K562 (cell line): ENCODE measurements around the gene SERTAD3. TPM values are rescaled to one million over a fixed set of nuclear protein-coding genes. Genes with fewer than 3 reads are reported as not detected.

Experiments used
- ELF2 ChIP-seq: fragments of 250-450 bp; sonication (Bioruptor Pico); IDR thresholded peaks from 2 replicates; pipeline ENCODE4 v1.5.0; 2021; ENCODE audit warnings: mild to moderate bottlenecking
- EP400 ChIP-seq: fragments of 450-650 bp; IDR thresholded peaks from 2 replicates; pipeline ENCODE4 v1.6.1; 2017; ENCODE audit warnings: antibody characterized with exemption, mild to moderate bottlenecking, moderate library complexity
- FOXA3 ChIP-seq, 2 experiments: fragments of 450-650 bp in 1 of 2; sonication (generic) in 1 of 2; formaldehyde crosslinking; IDR thresholded peaks in 1 of 2; conservative IDR thresholded peaks in 1 of 2; 2 replicates each; pipeline versions ENCODE4 v1.4.0 to v1.8.0; 2020 to 2022; ENCODE audit warnings: mild to moderate bottlenecking in 2 of 2, missing genetic modification reagents in 1 of 2
- HMGN3 ChIP-seq: IDR thresholded peaks from 2 replicates; pipeline ENCODE4 v1.6.1; 2011; ENCODE audit warnings: borderline replicate concordance, low read depth, mild to moderate bottlenecking, mixed read lengths, low read length; ENCODE audit not compliant: insufficient read length; ENCODE audit errors: extremely low read depth
- MECOM ChIP-seq: fragments of 250-450 bp; sonication (Bioruptor Pico); IDR thresholded peaks from 2 replicates; pipeline ENCODE4 v1.8.0; 2022; ENCODE audit warnings: inconsistent platforms
- MTA1 ChIP-seq: fragments of 450-650 bp; IDR thresholded peaks from 2 replicates; pipeline ENCODE4 v1.6.1; 2017; ENCODE audit warnings: borderline replicate concordance
- PHF8 ChIP-seq: fragments of 200-600 bp; sonication (generic); IDR thresholded peaks from 2 replicates; pipeline ENCODE4 v1.6.1; 2012; ENCODE audit warnings: mixed run types, mild to moderate bottlenecking, inconsistent platforms, low read length, moderate library complexity, borderline replicate concordance
- POLR2AphosphoS5 ChIP-seq: IDR thresholded peaks from 2 replicates; pipeline ENCODE4 v1.6.1; 2011; ENCODE audit warnings: mild to moderate bottlenecking, low read depth, low read length, moderate library complexity; ENCODE audit not compliant: control insufficient read depth, insufficient read depth
- SAFB ChIP-seq: fragments of 200-400 bp; formaldehyde crosslinking; IDR thresholded peaks from 2 replicates; pipeline ENCODE4 v1.6.1; 2017; ENCODE audit warnings: low read depth, low read length, borderline replicate concordance
- SMAD3 ChIP-seq: fragments of 450-650 bp; formaldehyde crosslinking; conservative IDR thresholded peaks from 2 replicates; pipeline ENCODE4 v1.4.0; 2020; ENCODE audit warnings: mild to moderate bottlenecking
- U2AF2 ChIP-seq: fragments of 200-400 bp; formaldehyde crosslinking; optimal IDR thresholded peaks from 2 replicates; pipeline ENCODE3; 2017; ENCODE audit warnings: low read depth, mild to moderate bottlenecking, low read length
- ZNF699 ChIP-seq: fragments of 250-450 bp; sonication (Bioruptor Pico); IDR thresholded peaks from 2 replicates; pipeline ENCODE4 v1.8.0; 2021; ENCODE audit warnings: mild to moderate bottlenecking, moderate library complexity; ENCODE audit not compliant: insufficient replicate concordance
- polyA plus RNA-seq, 8 experiments: library from polyadenylated mRNA; depleted of rRNA in 4 of 8; stranded (reverse) in 5 of 8; unstranded in 3 of 8; fragments of >200 nt; fragmentation: Nextera tagmentation in 2 of 8; fragmentation: Illumina TruSeq in 1 of 8; extraction: Ambion mirVana in 2 of 8; extraction: Trizol in 1 of 8; gene quantifications; 2 replicates each; pipeline versions ENCODE4 v1.2.1 to v1.2.3, GENCODE V29; 2011 to 2014; ENCODE audit warnings: inconsistent platforms in 1 of 8, missing spikeins in 1 of 8
- total RNA-seq, 7 experiments: library from RNA; depleted of rRNA in 6 of 7; stranded (reverse); fragments of >200 nt in 6 of 7; fragmentation: Illumina TruSeq in 2 of 7; extraction: Trizol in 2 of 7; gene quantifications; 2 replicates each; pipeline versions ENCODE4 v1.2.1 to v1.2.3, GENCODE V29; 2011 to 2021; ENCODE audit warnings: low replicate concordance in 1 of 7
- TF ChIP-seq, protein P1 (sequence below): sonication (generic); formaldehyde crosslinking; IDR thresholded peaks from 2 replicates; pipeline ENCODE4 v1.8.0; 2022; ENCODE audit warnings: mild to moderate bottlenecking, missing genetic modification reagents
- TF ChIP-seq, protein P2 (sequence below): sonication (generic); formaldehyde crosslinking; IDR thresholded peaks from 2 replicates; pipeline ENCODE4 v1.8.1; 2023; ENCODE audit warnings: missing genetic modification reagents, mild to moderate bottlenecking, borderline replicate concordance
- TF ChIP-seq, protein P3 (sequence below): fragments of 450-650 bp; IDR thresholded peaks from 2 replicates; pipeline ENCODE4 v1.6.1; 2016; ENCODE audit warnings: antibody characterized with exemption
- TF ChIP-seq, protein P4 (sequence below): fragments of 450-650 bp; IDR thresholded peaks from 2 replicates; pipeline ENCODE4 v1.6.1; 2016

Gene SERTAD3
- total and polyA plus RNA-seq, 9 of the 15 experiments (the other 6 are each of a cell fraction or from before 2014, with no cell fraction given) = 5.4 to 28.9 (median 17.5) TPM

DNA sequence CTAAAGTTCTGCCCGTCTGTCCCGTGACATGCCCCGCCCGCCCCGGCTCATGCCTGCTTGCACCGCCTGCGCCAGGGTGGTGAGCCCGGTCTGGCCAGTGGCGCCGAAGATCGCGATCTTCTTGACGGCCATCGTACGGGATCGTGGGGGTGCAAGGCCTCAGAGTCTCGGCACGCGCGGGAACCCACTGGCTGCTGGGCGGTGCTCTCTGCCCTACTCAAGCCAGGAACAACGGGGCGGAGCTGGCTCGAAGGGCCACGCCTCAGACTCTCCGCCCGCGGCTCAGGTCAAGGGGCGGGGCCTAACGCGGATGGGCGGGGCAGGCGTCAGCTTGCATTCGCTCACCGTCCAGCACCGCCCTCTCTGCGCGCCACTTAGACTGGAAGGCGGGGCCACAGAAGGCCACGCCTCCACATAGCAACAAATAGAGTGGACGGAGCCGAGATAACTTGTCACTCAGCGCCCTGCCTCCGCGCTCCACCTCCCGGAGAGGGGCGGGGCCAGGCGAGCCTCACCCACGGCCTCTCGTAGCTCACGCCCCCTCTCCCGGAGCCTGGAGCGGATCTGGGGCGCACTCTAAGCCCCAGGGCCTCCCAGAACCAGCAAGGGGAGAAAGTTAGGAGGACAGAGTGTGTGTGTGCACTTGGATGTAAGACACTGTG lies 21.6 kb upstream of the SERTAD3 start, which contains the start of gene BLVRB (continued):
- TF ChIP-seq, protein P1, sequence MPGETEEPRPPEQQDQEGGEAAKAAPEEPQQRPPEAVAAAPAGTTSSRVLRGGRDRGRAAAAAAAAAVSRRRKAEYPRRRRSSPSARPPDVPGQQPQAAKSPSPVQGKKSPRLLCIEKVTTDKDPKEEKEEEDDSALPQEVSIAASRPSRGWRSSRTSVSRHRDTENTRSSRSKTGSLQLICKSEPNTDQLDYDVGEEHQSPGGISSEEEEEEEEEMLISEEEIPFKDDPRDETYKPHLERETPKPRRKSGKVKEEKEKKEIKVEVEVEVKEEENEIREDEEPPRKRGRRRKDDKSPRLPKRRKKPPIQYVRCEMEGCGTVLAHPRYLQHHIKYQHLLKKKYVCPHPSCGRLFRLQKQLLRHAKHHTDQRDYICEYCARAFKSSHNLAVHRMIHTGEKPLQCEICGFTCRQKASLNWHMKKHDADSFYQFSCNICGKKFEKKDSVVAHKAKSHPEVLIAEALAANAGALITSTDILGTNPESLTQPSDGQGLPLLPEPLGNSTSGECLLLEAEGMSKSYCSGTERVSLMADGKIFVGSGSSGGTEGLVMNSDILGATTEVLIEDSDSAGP (CRISPR knock-in tag) = no peak
- TF ChIP-seq SMAD3 (CRISPR knock-in tag) (0 out of 2 replicates have a peak, but pooled peaks have one; percentile 30), ELF2 (CRISPR knock-in tag) (peak; percentile 25; the same call in 1 of the 2 replicates), SAFB (peak; percentile 93), EP400 (peak; percentile 47; the same call in 1 of the 2 replicates), MECOM (CRISPR knock-in tag) (no peak), PHF8 (peak; percentile 69; the same call in 1 of the 2 replicates), U2AF2 (no peak), FOXA3 (CRISPR knock-in tag; conservative IDR thresholded peaks at IDR 0.05 in 1 of 2, IDR thresholded peaks at IDR 0.05 in 1 of 2) (no peak), POLR2AphosphoS5 (peak; percentile 77), ZNF699 (no peak), MTA1 (peak; percentile 22; the same call in 1 of the 2 replicates), HMGN3 (peak; percentile 81)
- TF ChIP-seq, protein P2, sequence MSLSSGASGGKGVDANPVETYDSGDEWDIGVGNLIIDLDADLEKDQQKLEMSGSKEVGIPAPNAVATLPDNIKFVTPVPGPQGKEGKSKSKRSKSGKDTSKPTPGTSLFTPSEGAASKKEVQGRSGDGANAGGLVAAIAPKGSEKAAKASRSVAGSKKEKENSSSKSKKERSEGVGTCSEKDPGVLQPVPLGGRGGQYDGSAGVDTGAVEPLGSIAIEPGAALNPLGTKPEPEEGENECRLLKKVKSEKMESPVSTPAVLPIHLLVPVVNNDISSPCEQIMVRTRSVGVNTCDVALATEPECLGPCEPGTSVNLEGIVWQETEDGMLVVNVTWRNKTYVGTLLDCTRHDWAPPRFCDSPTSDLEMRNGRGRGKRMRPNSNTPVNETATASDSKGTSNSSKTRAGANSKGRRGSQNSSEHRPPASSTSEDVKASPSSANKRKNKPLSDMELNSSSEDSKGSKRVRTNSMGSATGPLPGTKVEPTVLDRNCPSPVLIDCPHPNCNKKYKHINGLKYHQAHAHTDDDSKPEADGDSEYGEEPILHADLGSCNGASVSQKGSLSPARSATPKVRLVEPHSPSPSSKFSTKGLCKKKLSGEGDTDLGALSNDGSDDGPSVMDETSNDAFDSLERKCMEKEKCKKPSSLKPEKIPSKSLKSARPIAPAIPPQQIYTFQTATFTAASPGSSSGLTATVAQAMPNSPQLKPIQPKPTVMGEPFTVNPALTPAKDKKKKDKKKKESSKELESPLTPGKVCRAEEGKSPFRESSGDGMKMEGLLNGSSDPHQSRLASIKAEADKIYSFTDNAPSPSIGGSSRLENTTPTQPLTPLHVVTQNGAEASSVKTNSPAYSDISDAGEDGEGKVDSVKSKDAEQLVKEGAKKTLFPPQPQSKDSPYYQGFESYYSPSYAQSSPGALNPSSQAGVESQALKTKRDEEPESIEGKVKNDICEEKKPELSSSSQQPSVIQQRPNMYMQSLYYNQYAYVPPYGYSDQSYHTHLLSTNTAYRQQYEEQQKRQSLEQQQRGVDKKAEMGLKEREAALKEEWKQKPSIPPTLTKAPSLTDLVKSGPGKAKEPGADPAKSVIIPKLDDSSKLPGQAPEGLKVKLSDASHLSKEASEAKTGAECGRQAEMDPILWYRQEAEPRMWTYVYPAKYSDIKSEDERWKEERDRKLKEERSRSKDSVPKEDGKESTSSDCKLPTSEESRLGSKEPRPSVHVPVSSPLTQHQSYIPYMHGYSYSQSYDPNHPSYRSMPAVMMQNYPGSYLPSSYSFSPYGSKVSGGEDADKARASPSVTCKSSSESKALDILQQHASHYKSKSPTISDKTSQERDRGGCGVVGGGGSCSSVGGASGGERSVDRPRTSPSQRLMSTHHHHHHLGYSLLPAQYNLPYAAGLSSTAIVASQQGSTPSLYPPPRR (CRISPR knock-in tag) = no peak
- TF ChIP-seq, protein P3, sequence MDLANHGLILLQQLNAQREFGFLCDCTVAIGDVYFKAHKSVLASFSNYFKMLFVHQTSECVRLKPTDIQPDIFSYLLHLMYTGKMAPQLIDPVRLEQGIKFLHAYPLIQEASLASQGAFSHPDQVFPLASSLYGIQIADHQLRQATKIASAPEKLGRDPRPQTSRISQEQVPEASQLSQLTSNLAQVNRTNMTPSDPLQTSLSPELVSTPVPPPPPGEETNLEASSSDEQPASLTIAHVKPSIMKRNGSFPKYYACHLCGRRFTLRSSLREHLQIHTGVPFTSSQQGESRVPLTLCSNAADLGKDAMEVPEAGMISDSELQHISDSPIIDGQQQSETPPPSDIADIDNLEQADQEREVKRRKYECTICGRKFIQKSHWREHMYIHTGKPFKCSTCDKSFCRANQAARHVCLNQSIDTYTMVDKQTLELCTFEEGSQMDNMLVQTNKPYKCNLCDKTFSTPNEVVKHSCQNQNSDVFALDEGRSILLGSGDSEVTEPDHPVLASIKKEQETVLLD = peak; percentile 75; the same call in 1 of the 2 replicates
- TF ChIP-seq, protein P4, sequence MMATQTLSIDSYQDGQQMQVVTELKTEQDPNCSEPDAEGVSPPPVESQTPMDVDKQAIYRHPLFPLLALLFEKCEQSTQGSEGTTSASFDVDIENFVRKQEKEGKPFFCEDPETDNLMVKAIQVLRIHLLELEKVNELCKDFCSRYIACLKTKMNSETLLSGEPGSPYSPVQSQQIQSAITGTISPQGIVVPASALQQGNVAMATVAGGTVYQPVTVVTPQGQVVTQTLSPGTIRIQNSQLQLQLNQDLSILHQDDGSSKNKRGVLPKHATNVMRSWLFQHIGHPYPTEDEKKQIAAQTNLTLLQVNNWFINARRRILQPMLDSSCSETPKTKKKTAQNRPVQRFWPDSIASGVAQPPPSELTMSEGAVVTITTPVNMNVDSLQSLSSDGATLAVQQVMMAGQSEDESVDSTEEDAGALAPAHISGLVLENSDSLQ = peak; percentile 97
